Calu3 (cell line): Measurements from ENCODE around the gene CEP192. TPM values are rescaled to one million over a fixed set of nuclear protein-coding genes. Genes with fewer than 3 reads are reported as not detected.

Experiments used
- BruUV-seq: library from RNA; stranded (reverse); fragments of 400-500 nt; replicated peaks from 2 replicates; lab custom pipeline; 2021; lab: Mats Ljungman, UMichigan
- CTCF ChIA-PET: fragments of 300-600 bp; sonication (Branson Sonifier 250); formaldehyde crosslinking; loops from one replicate; lab custom pipeline; 2022; ENCODE audit warnings: antibody characterized with exemption; lab: Charles Lee
- DNase-seq: peaks from one replicate; pipeline ENCODE4 v3.0.0; 2022
- H3K27ac Mint-ChIP-seq: one replicate; pipeline ENCODE4 v1.8.0; 2022; ENCODE audit warnings: mixed read lengths; ENCODE audit not compliant: unreplicated experiment
- H3K27me3 Mint-ChIP-seq: one replicate; pipeline ENCODE4 v1.8.0; 2022; ENCODE audit warnings: mixed read lengths; ENCODE audit not compliant: unreplicated experiment
- H3K36me3 Mint-ChIP-seq: one replicate; pipeline ENCODE4 v1.8.0; 2022; ENCODE audit warnings: mild to moderate bottlenecking, moderate library complexity, mixed read lengths; ENCODE audit not compliant: insufficient read depth, unreplicated experiment
- H3K4me1 Mint-ChIP-seq: one replicate; pipeline ENCODE4 v1.8.0; 2022; ENCODE audit warnings: mild to moderate bottlenecking, low read depth, mixed read lengths; ENCODE audit not compliant: unreplicated experiment
- H3K4me3 Mint-ChIP-seq: one replicate; pipeline ENCODE4 v1.8.0; 2022; ENCODE audit warnings: mild to moderate bottlenecking, low read depth, moderate library complexity, mixed read lengths; ENCODE audit not compliant: unreplicated experiment
- H3K9me3 Mint-ChIP-seq: one replicate; pipeline ENCODE4 v1.8.0; 2022; ENCODE audit warnings: low read depth, mixed read lengths; ENCODE audit not compliant: unreplicated experiment
- intact Hi-C: fragments of 100-400 bp; cut with micrococcal nuclease; formaldehyde crosslinking; loops from one replicate; pipeline ENCODE4 v1.10.0; 2022; ENCODE audit not compliant: unreplicated experiment
- total RNA-seq: library from RNA; stranded (reverse); gene quantifications from 2 replicates; pipeline ENCODE4 v1.2.3, GENCODE V29; 2022
- TF ChIP-seq, protein P1 (sequence below): fragments of 200-600 bp; IDR thresholded peaks from one replicate; pipeline ENCODE4 v1.8.0; 2022; ENCODE audit warnings: antibody characterized with exemption; ENCODE audit not compliant: unreplicated experiment

The CEP192 gene
- total RNA-seq, 1 experiment from 2014 or later = 39.2 TPM

DNA sequence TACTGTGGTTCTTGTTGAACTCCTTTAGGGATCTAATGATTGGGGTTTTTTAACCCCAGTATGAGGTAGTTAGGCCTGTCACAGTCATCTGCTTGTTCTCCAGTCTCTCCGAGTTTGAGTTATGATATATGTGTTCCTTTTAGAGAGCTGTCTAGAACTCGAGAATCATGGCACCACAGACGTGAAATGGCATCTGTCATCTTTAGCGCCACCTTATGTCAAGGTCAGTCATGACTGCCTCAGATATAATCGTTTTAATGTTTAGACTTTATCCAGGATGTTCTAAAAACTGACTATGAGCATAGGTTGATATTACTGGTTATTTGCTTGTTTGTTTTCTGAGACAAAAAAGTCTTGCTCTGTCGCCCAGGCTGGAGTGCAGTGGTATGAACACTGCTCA lies 112.2 kb downstream of the CEP192 start:
- H3K4me1 Mint-ChIP-seq = no peaks in the 10 kb centered on the region
- no peak overlapping the region for H3K27ac Mint-ChIP-seq
- no peaks in the 10 kb centered on the region for H3K9me3 Mint-ChIP-seq
- no TSS peak for BruUV-seq
- TF ChIP-seq, protein P1, sequence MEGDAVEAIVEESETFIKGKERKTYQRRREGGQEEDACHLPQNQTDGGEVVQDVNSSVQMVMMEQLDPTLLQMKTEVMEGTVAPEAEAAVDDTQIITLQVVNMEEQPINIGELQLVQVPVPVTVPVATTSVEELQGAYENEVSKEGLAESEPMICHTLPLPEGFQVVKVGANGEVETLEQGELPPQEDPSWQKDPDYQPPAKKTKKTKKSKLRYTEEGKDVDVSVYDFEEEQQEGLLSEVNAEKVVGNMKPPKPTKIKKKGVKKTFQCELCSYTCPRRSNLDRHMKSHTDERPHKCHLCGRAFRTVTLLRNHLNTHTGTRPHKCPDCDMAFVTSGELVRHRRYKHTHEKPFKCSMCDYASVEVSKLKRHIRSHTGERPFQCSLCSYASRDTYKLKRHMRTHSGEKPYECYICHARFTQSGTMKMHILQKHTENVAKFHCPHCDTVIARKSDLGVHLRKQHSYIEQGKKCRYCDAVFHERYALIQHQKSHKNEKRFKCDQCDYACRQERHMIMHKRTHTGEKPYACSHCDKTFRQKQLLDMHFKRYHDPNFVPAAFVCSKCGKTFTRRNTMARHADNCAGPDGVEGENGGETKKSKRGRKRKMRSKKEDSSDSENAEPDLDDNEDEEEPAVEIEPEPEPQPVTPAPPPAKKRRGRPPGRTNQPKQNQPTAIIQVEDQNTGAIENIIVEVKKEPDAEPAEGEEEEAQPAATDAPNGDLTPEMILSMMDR = peak; percentile 22
- H3K4me3 Mint-ChIP-seq = no peak overlapping the region
- intact Hi-C loops = no loop called here
- DNase-seq = no peak
- H3K27me3 Mint-ChIP-seq = no peaks in the 10 kb centered on the region
- CTCF ChIA-PET = no interaction called here
- H3K36me3 Mint-ChIP-seq = peaks cover 24% of the 10 kb centered on the region

- Mint-ChIP-seq H3K36me3 (peaks cover 24% of the 10 kb centered on the region), H3K27me3 (no peaks in the 10 kb centered on the region), H3K27ac (no peak overlapping the region), H3K4me3 (no peak overlapping the region), H3K4me1 (no peaks in the 10 kb centered on the region), H3K9me3 (no peaks in the 10 kb centered on the region)
- DNase-seq = no peak
- CTCF ChIA-PET = interaction anchor here (0.5 kb wide), 1 partner anchor 27 kb away, joined by 4 read pairs; no protein-coding TSS in a partner anchor
- intact Hi-C loops = no loop called here
- TF ChIP-seq, protein P1 = no peak
- no TSS peak for BruUV-seq
Observed at GRCh38 chr18:13105059-13105458, 113.9 kb downstream of the CEP192 start.

GRCh38 chr18:13107074-13107473 lies 115.9 kb downstream of the CEP192 start:
- Mint-ChIP-seq H3K27me3 (no peaks in the 10 kb centered on the region), H3K4me1 (no peaks in the 10 kb centered on the region), H3K27ac (no peak overlapping the region), H3K9me3 (no peaks in the 10 kb centered on the region), H3K36me3 (peaks cover 20% of the 10 kb centered on the region), H3K4me3 (no peak overlapping the region)
- no TSS peak for BruUV-seq
- CTCF ChIA-PET = no interaction called here
- no peak for DNase-seq
- TF ChIP-seq, protein P1 = no peak
- intact Hi-C loops = no loop called here

- TF ChIP-seq, protein P1 = no peak
- BruUV-seq = no TSS peak
- DNase-seq = no peak
- no peaks in the 10 kb centered on the region for H3K27me3 Mint-ChIP-seq
- CTCF ChIA-PET = interaction anchor here (0.6 kb wide), 1 partner anchor 551 kb away, joined by 4 read pairs; no protein-coding TSS in a partner anchor
- peaks cover 17% of the 10 kb centered on the region for H3K36me3 Mint-ChIP-seq
- H3K27ac Mint-ChIP-seq = no peak overlapping the region
- no peak overlapping the region for H3K4me3 Mint-ChIP-seq
- intact Hi-C loops = no loop called here
- H3K9me3 Mint-ChIP-seq = no peaks in the 10 kb centered on the region
- no peaks in the 10 kb centered on the region for H3K4me1 Mint-ChIP-seq
Observed at GRCh38 chr18:13108330-13108729, 117.2 kb downstream of the CEP192 start.
